Body of pancreas (tissue), 4 donors: Measurements from ENCODE around the gene CALCOCO2. TPM values are rescaled to one million over a fixed set of nuclear protein-coding genes. Genes with fewer than 3 reads are reported as not detected.
A peak's percentile ranks its signal among the peaks of the same experiment; 100 is the strongest.

ENCODE experiments used
- ATAC-seq: fragments of 150-250 bp; one replicate; pipeline ENCODE4 v1.9.1; 2016
- DNase-seq, 4 donors: peaks; one replicate each; pipeline ENCODE4 v3.0.0-alpha.2; 2019
- H3K27ac ChIP-seq, 4 donors: fragments of 200-600 bp; sonication (generic); 1 replicate in 3 of 4; 2 replicates in 1 of 4; pipeline versions ENCODE4 v1.5.1 to v1.6.1; 2016 to 2019; ENCODE audit warnings: mild to moderate bottlenecking in 1 of 4, mixed read lengths in 1 of 4, moderate library complexity in 1 of 4
- H3K27me3 ChIP-seq, 2 donors: fragments of 200-600 bp; sonication (generic); one replicate each; pipeline ENCODE4 v1.6.0; 2016; ENCODE audit warnings: mild to moderate bottlenecking in 1 of 2
- H3K36me3 ChIP-seq, 2 donors: fragments of 200-600 bp; sonication (generic); replicated peaks in 1 of 2; 2 replicates each; pipeline ENCODE4 v1.5.1; 2016; ENCODE audit warnings: low read depth in 2 of 2; ENCODE audit not compliant: insufficient read depth in 1 of 2
- H3K4me1 ChIP-seq: fragments of 200-600 bp; sonication (generic); one replicate; pipeline ENCODE4 v1.6.0; 2016
- H3K4me3 ChIP-seq, 2 donors: fragments of 200-600 bp; sonication (generic); 1 replicate in 1 of 2; 2 replicates in 1 of 2; pipeline ENCODE4 v1.5.1; 2016 to 2019
- H3K9me3 ChIP-seq, 3 donors: fragments of 200-600 bp; sonication (generic); 1 replicate in 2 of 3; 2 replicates in 1 of 3; pipeline ENCODE4 v1.5.1; 2016
- POLR2A ChIP-seq, 3 donors: fragments of 450-650 bp; IDR thresholded peaks; one replicate each; pipeline ENCODE4 v1.6.1; 2016; ENCODE audit warnings: antibody characterized with exemption in 3 of 3, mild to moderate bottlenecking in 2 of 3
- WGBS, 2 donors: methylation state at CpG; one replicate each; pipeline ENCODE4 v1.1.5; 2017; 5-methylcytosine and 5-hydroxymethylcytosine counted together
- intact Hi-C: fragments of 100-400 bp; cut with DNase I; formaldehyde crosslinking; loops from one replicate; pipeline ENCODE4 v1.15.1; 2023
- total RNA-seq, 2 donors: library from RNA; depleted of rRNA; stranded (reverse); fragments of >200 nt; gene quantifications; one replicate each; pipeline ENCODE4 v1.1.0, GENCODE V29; 2016
- TF ChIP-seq, protein P1 (sequence below), 7 experiments: fragments of 450-650 bp in 4 of 7; fragments of 200-600 bp in 3 of 7; sonication (generic) in 3 of 7; IDR thresholded peaks; one replicate each; pipeline ENCODE4 v1.5.1; 2016 to 2019; ENCODE audit warnings: antibody characterized with exemption in 7 of 7

CALCOCO2 gene, protein sequence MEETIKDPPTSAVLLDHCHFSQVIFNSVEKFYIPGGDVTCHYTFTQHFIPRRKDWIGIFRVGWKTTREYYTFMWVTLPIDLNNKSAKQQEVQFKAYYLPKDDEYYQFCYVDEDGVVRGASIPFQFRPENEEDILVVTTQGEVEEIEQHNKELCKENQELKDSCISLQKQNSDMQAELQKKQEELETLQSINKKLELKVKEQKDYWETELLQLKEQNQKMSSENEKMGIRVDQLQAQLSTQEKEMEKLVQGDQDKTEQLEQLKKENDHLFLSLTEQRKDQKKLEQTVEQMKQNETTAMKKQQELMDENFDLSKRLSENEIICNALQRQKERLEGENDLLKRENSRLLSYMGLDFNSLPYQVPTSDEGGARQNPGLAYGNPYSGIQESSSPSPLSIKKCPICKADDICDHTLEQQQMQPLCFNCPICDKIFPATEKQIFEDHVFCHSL
- total RNA-seq = 10 to 100 TPM; 62.8 to 69.9 TPM

DNA sequence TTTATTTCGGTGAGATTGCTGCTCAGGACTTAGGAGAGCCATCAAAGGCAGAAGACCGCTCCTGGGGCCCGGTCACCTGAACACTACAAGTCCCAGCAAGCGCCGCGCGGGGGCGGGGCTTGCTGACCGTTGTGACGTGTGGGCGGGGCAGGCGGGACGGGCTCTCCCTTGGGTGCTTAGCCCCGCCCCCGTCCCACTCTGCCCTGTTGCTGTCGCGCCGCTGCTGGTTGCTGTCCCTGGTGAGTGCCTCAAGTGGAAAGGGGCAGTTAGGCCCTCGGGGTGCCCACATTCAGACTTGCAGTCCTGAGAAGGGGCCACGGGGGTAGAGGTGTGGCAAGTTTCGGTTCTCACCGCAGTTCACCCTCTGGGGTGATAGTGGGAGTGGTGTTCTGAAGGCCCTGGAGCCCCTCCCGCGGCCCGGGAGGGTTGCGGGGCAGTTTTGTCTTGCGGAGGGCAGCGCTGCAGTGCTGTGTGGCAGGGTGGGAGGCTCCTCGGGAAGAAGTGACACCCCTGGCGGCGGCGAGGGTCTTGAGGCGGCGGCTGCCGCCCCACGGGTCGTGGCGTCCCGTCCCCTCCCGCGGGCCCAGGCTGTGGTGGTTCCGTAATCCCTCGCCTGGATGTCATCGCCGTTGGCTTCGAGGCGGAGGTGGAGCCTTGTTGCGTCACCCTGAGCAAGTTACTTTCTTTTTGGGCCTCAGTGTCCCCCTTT is at the start of gene CALCOCO2:
Gene CALCOCO2 (plus strand): TSS at position 196 of the 709 bp plus-strand sequence. CDS start 10,673 bp downstream, outside the sequence.
- DNase-seq (peak; percentile 96 to 98 (median 97)), ATAC-seq (peak; percentile 98)
- H3K4me1 ChIP-seq = peaks cover 17% of the 10 kb centered on the region
- intact Hi-C loops = no loop called here
- H3K27ac ChIP-seq = peak within 1 kb of the TSS; percentile 89 to 98 (median 93)
- TF ChIP-seq POLR2A (IDR thresholded peaks at IDR 0.05) = peak; percentile 76 to 93 (median 90)
- TF ChIP-seq, protein P1, sequence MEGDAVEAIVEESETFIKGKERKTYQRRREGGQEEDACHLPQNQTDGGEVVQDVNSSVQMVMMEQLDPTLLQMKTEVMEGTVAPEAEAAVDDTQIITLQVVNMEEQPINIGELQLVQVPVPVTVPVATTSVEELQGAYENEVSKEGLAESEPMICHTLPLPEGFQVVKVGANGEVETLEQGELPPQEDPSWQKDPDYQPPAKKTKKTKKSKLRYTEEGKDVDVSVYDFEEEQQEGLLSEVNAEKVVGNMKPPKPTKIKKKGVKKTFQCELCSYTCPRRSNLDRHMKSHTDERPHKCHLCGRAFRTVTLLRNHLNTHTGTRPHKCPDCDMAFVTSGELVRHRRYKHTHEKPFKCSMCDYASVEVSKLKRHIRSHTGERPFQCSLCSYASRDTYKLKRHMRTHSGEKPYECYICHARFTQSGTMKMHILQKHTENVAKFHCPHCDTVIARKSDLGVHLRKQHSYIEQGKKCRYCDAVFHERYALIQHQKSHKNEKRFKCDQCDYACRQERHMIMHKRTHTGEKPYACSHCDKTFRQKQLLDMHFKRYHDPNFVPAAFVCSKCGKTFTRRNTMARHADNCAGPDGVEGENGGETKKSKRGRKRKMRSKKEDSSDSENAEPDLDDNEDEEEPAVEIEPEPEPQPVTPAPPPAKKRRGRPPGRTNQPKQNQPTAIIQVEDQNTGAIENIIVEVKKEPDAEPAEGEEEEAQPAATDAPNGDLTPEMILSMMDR (IDR thresholded peaks at IDR 0.05) = peak in 4 of 7 experiments; percentile 4 to 26 (median 10)
- no peaks in the 10 kb centered on the region for H3K27me3 ChIP-seq
- 1 to 2% methylated on average over 12 to 46 of the region's 48 CpGs for WGBS, 2 donors
- no peaks in the 10 kb centered on the region for H3K9me3 ChIP-seq
- no peaks in the 10 kb centered on the region for H3K36me3 ChIP-seq
- H3K4me3 ChIP-seq = peak within 1 kb of the TSS; percentile 69 to 78

GRCh38 chr17:48787828-48788227 is 43.0 kb upstream of the CALCOCO2 start:
- TF ChIP-seq, protein P1 (IDR thresholded peaks at IDR 0.05) = no peak
- no peak for TF ChIP-seq POLR2A (IDR thresholded peaks at IDR 0.05)
- Histone ChIP-seq H3K36me3 (no peaks in the 10 kb centered on the region), H3K4me1 (no peaks in the 10 kb centered on the region), H3K27ac (no peak overlapping the region), H3K27me3 (no peaks in the 10 kb centered on the region), H3K9me3 (no peaks in the 10 kb centered on the region), H3K4me3 (no peak overlapping the region)
- intact Hi-C loops = loop anchor here (10.0 kb wide), 1 partner anchor 113 kb away; no protein-coding TSS in a partner anchor
- DNase-seq (no peak), ATAC-seq (no peak)
- 63 to 70% methylated on average over 7 of the region's 7 CpGs for WGBS, 2 donors

GRCh38 chr17:48790607-48791127 is 40.2 kb upstream of the CALCOCO2 start:
- no peak for TF ChIP-seq POLR2A (IDR thresholded peaks at IDR 0.05)
- TF ChIP-seq, protein P1 (IDR thresholded peaks at IDR 0.05) = no peak
- 36 to 51% methylated on average over 7 to 9 of the region's 9 CpGs for WGBS, 2 donors

GRCh38 chr17:48791128-48792032 is 39.5 kb upstream of the CALCOCO2 start:
- no peaks in the 10 kb centered on the region for H3K27me3 ChIP-seq

More at GRCh38 chr17:48790607-48791127, 40.2 kb upstream of the CALCOCO2 start:
- H3K4me1 ChIP-seq = peaks cover 13% of the 10 kb centered on the region
- no peak overlapping the region for H3K4me3 ChIP-seq
- H3K36me3 ChIP-seq = no peaks in the 10 kb centered on the region
- DNase-seq (no peak), ATAC-seq (peak; percentile 7)
- H3K27me3 ChIP-seq = no peaks in the 10 kb centered on the region
- intact Hi-C loops = no loop called here
- H3K9me3 ChIP-seq = no peaks in the 10 kb centered on the region
- H3K27ac ChIP-seq = no peak overlapping the region

More at GRCh38 chr17:48791128-48792032, 39.5 kb upstream of the CALCOCO2 start:
- 37 to 46% methylated on average over 10 to 14 of the region's 14 CpGs for WGBS, 2 donors
- Histone ChIP-seq H3K4me3 (no peak overlapping the region), H3K27ac (no peak overlapping the region), H3K36me3 (no peaks in the 10 kb centered on the region), H3K9me3 (no peaks in the 10 kb centered on the region), H3K4me1 (peaks cover 20% of the 10 kb centered on the region)
- DNase-seq (peak; percentile 79 to 89 (median 85)), ATAC-seq (peak; percentile 73)
- TF ChIP-seq POLR2A (IDR thresholded peaks at IDR 0.05) = no peak
- TF ChIP-seq, protein P1 (IDR thresholded peaks at IDR 0.05) = peak; percentile 51 to 86 (median 75)
- intact Hi-C loops = no loop called here
